Measurements from ENCODE around the gene FCRLA.
"Not testable (repeated sequence)": the region's sequence is repeated elsewhere in the genome, so short reads cannot be mapped to it uniquely, and the experiment has no call there.

Gene FCRLA, protein sequence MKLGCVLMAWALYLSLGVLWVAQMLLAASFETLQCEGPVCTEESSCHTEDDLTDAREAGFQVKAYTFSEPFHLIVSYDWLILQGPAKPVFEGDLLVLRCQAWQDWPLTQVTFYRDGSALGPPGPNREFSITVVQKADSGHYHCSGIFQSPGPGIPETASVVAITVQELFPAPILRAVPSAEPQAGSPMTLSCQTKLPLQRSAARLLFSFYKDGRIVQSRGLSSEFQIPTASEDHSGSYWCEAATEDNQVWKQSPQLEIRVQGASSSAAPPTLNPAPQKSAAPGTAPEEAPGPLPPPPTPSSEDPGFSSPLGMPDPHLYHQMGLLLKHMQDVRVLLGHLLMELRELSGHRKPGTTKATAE

DNA sequence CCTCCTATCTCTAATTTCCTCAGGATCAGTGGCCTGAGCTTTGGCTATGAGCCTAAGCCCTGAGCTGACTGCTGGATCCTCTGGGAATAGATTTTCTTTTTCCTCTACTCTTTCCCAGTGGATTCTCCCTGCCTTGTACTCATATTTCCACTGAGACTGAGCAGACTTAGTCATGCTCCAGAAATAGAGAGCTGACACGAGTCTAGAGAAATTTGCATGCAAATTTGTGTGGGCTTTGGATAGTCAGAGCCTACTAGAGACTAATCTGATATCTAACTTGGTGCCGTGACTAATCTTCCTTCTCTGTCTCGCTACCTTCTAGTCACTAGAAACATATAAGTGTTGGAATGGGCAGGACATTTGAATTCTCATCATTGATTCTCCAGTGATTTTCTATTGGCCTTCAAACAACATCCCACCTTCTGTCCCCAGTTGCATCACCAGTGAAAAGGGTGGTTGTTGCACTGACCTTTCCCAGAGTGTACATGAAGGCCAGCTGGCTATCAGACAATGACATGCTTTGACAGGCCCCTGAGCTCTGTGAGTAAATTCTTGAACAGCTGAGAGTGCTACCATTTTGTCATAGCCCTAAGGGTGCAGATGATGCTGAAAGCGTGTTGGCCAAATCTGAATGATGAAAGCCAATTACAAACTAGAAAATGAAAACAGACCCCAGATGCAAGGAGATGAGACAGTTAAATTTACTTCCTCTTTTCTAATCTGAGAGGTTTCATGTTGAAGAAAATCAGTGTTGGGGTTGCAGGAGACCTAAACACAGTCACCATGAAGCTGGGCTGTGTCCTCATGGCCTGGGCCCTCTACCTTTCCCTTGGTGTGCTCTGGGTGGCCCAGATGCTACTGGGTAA is at the start of gene FCRLA:
Gene FCRLA, plus strand, starts transcription at position 748 of the 866 bp plus-strand sequence. Its CDS starts 36 bp downstream, at position 784.
- DNase-seq = no peak

- DNase-seq = not testable (repeated sequence)
Observed at GRCh38 chr1:161658524-161658923, 48.5 kb upstream of the FCRLA start.

DNA sequence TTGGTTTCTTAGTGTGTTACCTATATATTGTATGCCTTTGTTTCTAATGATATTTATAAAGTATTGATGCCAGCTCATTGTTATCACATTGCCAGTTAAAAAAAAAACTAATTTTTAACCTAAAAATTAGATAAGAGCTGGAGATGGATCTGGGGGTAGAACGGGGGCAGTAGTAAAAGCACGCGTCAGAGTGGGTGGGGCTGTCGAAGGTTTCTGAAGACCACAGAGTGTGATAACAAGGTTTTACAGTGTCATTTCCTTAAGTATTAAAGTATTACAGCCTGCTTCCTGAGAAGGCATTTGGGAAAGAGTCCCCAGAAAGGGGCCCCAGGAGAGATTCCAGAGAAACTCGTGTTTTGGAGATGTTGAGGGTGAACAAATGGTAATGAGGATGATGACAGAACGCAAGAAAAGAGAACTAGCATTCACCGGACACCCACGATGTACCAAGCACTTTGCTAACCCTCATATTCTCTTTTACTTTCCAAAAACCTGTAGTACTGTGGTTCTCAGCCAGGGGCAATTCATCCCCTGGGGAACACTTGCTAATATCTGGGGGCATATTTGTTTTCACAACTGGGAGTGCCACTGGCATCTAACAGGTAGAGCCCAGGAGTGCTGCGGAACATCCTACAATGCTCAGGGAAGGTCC is 45.2 kb upstream of the FCRLA start:
- DNase-seq = not testable (repeated sequence)

DNA sequence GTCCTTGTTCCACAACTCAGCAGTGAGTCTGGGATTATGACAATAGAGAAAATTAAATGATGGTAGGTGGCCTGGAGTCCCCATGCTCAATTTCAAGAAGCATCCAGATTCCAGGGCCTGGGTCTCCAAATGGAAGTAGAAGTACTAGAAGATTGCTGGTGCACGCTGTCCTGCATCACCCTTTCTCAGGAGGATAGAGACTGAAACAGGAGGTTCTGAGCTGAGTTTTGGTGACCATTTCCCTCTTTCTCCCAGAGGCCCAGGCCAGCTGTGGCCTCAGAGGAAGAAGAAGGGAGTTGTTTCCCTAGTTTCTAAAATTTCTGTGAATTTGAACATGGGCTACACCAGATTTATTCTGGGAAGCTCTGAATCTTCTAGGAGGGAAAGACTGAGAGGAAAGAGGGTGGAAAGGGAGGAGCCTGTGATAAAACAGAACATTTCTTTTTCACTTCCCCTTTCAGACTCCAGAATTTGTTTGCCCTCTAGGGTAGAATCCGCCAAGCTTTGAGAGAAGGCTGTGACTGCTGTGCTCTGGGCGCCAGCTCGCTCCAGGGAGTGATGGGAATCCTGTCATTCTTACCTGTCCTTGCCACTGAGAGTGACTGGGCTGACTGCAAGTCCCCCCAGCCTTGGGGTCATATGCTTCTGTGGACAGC is 44.2 kb upstream of the FCRLA start, which contains the start of gene FCGR2B:
Gene FCGR2B, plus strand, starts transcription at position 460 of the 656 bp plus-strand sequence. Its CDS starts 99 bp downstream, at position 559.
- not testable (repeated sequence) for DNase-seq

GRCh38 chr1:161663569-161663968 is 43.5 kb upstream of the FCRLA start:
- DNase-seq = not testable (repeated sequence)

- DNase-seq = not testable (repeated sequence)
Observed at GRCh38 chr1:161664689-161665088, 42.3 kb upstream of the FCRLA start.

DNA sequence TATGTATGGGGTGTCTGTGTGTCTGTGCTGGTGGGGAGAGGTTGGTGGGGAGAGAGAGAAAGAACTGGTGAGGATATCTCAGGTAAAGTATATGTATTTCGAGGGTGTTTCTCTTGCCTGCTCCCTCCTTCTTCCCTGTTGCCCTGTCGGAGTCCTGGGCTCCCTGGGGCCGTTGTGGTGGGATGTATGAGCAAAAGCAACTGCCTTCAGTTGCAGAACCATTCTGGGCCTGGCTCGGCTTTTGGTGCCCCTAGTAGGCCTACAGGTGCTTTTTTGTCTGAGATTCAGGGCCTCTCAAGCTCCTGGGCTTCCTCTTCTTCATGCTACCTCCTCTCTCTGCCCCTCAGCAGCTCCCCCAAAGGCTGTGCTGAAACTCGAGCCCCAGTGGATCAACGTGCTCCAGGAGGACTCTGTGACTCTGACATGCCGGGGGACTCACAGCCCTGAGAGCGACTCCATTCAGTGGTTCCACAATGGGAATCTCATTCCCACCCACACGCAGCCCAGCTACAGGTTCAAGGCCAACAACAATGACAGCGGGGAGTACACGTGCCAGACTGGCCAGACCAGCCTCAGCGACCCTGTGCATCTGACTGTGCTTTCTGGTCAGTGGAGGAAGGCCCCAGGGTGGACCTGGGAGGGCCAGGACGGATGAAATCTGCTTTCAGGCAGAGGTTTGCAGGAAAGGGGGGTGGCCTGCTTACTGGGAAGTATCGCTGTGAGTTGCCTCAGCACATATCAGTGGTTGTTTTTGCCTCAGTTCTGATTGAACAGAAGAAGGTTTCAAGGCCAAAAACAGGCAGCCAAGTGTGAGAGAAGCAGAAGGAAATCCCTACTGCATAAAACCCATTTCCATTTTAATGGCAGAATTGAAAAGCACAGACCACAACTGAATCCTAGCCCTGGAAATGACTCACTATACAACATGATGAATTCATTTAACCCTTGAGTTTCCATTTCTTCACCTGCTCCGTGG is 35.7 kb upstream of the FCRLA start:
- DNase-seq = not testable (repeated sequence)

- not testable (repeated sequence) for DNase-seq
Observed at GRCh38 chr1:161673437-161673836, 33.6 kb upstream of the FCRLA start.

DNA sequence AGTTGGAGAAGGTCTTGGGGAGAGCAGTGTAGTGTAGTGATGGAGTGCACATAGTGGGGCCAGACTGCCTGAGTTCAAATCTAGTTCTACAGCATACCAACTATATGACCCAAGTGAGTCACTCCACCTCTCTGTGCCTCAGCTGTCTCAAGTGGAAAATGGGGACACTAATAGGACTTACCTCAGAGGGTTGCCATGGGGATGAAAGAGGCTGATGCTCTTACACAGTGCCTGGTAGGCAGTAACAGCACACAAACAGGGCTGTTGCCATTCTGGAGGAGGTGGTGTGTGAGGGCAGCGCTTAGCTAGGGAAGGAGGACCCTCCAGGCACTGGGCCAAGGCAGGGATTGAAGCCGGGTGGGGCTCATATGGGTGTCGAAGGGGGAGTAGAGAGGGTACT is 32.6 kb upstream of the FCRLA start:
- DNase-seq = not testable (repeated sequence)

- not testable (repeated sequence) for DNase-seq
Observed at GRCh38 chr1:161674908-161675307, 32.1 kb upstream of the FCRLA start.

DNA sequence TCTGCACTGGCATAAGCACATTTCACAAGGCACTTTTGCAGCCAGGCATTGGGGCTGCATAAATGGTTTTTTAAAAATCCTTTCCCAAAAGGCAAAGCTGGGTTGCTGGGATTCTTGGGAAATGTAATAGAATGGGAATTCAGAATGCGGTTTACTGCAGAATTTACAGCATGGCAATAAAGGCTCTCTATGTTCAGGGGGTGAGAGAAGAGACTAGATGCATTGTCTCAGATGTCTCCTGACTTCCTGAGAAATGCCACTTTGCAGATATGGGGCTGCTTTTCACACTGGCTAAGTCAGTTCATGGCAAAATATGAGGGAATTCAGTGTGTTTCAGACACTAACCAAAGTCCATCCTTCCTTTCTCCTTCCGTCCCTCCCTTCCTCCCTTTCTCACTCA is 30.6 kb upstream of the FCRLA start:
- DNase-seq = no peak

DNA sequence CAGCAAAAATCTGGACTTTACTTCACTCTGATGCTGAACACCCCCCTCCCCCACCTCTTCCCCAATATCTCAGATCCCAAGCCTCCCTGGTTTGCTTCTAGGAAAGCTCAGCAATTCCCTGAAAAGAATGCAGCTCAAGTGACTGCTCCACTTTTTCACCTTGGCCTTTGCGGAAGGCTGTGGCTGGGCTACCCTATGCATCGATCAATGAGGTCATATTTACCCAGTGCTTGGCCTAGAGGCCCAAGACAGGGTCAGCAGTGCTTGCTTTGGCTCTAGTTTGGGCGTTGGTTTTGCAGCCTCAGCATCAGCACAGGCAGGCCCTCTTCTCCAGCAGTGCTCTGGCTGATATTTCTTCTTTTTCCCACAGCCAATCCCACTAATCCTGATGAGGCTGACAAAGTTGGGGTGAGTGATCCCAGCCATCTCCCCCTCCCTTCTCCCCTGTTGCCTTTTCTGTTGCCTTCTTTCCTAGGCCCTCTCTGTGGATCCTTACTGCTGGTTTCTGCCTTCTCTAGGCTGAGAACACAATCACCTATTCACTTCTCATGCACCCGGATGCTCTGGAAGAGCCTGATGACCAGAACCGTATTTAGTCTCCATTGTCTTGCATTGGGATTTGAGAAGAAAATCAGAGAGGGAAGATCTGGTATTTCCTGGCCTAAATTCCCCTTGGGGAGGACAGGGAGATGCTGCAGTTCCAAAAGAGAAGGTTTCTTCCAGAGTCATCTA is 29.9 kb upstream of the FCRLA start:
- no peak for DNase-seq

DNA sequence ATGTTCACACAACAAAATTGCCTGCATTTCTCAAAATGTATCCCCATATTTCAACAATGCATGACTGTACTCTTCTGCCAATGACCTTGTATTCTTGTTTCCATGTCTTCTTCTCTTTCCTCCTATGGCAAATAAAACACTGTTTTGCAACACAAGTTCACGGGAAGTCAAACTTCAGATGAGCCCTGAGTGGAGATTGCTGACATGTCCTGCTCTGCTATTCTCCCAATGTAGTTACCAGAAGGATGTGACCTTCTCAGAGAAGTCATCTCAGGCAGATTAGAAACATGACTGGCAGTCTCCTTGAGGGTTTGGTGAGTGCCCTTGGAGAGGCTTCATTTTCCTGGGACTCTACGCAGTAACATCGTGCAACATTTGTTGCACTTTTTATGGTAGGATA is 28.5 kb upstream of the FCRLA start:
- no peak for DNase-seq

DNA sequence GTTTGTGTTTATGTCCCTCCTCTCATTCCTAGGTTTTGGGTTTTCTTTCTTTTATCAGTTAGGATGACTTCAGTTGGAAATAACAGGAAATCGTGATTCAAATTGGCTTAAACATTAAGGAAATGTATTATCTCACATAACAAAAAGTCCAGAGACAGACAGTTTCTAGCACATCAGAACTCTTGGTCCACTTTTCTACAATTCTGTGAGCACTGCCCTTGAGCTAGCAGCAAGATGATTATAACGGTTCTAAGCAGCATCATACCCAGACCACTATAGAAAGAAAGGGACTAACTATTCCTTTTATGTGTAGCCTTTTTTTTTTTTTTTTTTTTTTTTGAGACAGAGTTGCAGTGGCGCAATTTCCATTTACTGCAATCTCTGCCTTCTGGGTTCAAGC is 25.1 kb upstream of the FCRLA start:
- DNase-seq = no peak

GRCh38 chr1:161688946-161689345 is 18.1 kb upstream of the FCRLA start:
- no peak for DNase-seq

DNA sequence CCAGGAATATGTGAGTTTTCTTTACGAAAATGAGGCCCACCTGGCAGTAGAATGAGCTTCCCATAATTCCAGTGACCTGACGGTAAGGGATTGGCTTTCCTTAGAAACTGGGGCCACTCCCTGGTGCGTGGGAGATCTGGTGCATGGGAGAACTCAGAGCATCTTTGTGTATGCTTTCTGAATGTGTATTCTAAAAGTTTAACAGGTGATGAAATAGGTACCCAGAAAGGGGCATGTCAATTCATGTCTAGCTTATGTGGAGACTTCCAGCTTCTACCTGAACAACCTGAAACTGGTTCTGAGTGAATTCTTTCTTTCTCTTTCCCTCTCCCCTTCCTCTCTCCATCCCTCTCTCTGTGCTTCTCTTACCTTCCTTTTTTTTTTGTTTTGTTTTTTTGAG is 15.2 kb upstream of the FCRLA start:
- no peak for DNase-seq

- not testable (repeated sequence) for DNase-seq
Observed at GRCh38 chr1:161693020-161693712, 13.9 kb upstream of the FCRLA start.

DNA sequence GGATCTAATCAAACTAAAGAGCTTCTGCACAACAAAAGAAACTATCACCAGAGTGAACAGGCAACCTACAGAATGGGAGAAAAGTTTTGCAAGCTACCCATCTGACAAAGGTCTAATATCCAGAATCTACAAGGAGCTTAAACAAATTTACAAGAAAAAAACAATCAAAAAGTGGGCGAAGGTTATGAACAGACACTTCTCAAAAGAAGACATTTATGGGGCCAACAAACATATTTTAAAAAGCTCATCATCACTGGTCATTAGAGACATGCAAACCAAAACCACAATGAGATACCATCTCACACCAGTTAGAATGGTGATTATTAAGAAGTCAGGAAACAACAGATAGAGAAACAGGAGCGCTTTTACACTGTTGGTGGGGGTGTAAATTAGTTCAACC is 8.7 kb upstream of the FCRLA start:
- DNase-seq = not testable (repeated sequence)

DNA sequence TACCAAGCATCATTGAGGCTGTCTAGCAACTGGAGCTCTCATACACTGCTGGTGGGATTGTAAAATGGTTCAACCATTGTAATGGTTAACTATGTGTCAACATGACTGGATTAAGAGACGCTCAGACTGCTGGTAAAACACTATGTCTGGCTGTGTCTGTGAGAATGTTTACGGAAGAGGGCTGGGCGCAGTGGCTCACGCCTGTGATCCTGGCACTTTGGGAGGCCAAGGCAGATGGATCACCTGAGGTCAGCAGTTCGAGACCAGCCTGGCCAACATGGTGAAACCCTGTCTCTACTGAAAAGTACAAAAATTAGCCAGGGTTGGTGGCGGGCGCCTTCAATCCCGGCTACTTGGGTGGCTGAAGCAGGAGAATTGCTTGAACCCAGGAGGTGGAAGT is 4.8 kb upstream of the FCRLA start:
- DNase-seq = no peak

GRCh38 chr1:161705537-161705936 is 1.5 kb upstream of the FCRLA start:
- no peak for DNase-seq

Measured in CD4-positive, alpha-beta T cell treated with Interleukin-21 for 1 hour (primary cell).